ES-I3 (cell line): ENCODE data around the gene RTN4RL1.

Experiments used
- H3K36me3 ChIP-seq: 2 replicates; pipeline ENCODE4 v1.6.1; 2013; ENCODE audit warnings: mild to moderate bottlenecking, low read length, control low read depth, moderate library complexity; ENCODE audit not compliant: insufficient read depth
- H3K4me1 ChIP-seq: 2 replicates; pipeline ENCODE4 v1.6.1; 2013; ENCODE audit warnings: mild to moderate bottlenecking, control low read depth, low read length; ENCODE audit not compliant: insufficient read depth
- H3K9ac ChIP-seq: 2 replicates; pipeline ENCODE4 v1.6.1; 2013; ENCODE audit warnings: low read depth, mild to moderate bottlenecking, low read length, moderate library complexity
- H3K9me3 ChIP-seq: 2 replicates; pipeline ENCODE4 v1.6.1; 2013; ENCODE audit warnings: mild to moderate bottlenecking, low read length, moderate library complexity; ENCODE audit not compliant: control insufficient read depth, insufficient read depth

Gene RTN4RL1

GRCh38 chr17:1890758-1891450 lies 134.2 kb downstream of the RTN4RL1 start:
- H3K4me1 ChIP-seq = no peaks in the 10 kb centered on the region
- H3K9ac ChIP-seq = no peak overlapping the region
- H3K9me3 ChIP-seq = no peaks in the 10 kb centered on the region
- H3K36me3 ChIP-seq = peaks cover 26% of the 10 kb centered on the region

- Histone ChIP-seq H3K4me1 (no peaks in the 10 kb centered on the region), H3K9ac (no peak overlapping the region), H3K9me3 (no peaks in the 10 kb centered on the region), H3K36me3 (peaks cover 43% of the 10 kb centered on the region)
These were observed 136.4 kb downstream of the RTN4RL1 start for GRCh38 chr17:1888741-1889140.
